Mesenchymal stem cell (in vitro differentiated cells and primary cell): ENCODE measurements around the gene RUSF1.

Experiments
- DNase-seq: peaks from one replicate; pipeline ENCODE4 v3.0.0-alpha.2; 2013
- H2AFZ ChIP-seq: one replicate; pipeline ENCODE4 v1.6.1; 2013; ENCODE audit warnings: low read depth, mild to moderate bottlenecking, control low read depth, inconsistent platforms, low read length, moderate library complexity
- H2AK5ac ChIP-seq: 2 replicates; pipeline ENCODE4 v1.6.1; 2013; ENCODE audit warnings: low read length, moderate library complexity, mild to moderate bottlenecking, inconsistent platforms; ENCODE audit not compliant: severe bottlenecking
- H2BK120ac ChIP-seq: one replicate; pipeline ENCODE4 v1.6.1; 2013; ENCODE audit warnings: low read depth, mild to moderate bottlenecking, inconsistent platforms, low read length, moderate library complexity
- H2BK12ac ChIP-seq, 2 experiments: one replicate each; pipeline ENCODE4 v1.6.1; 2013; ENCODE audit warnings: inconsistent platforms in 2 of 2, low read length in 2 of 2, mild to moderate bottlenecking in 2 of 2, moderate library complexity in 2 of 2, control low read depth in 1 of 2
- H2BK15ac ChIP-seq: one replicate; pipeline ENCODE4 v1.6.1; 2013; ENCODE audit warnings: mild to moderate bottlenecking, low read depth, inconsistent platforms; ENCODE audit not compliant: poor library complexity, severe bottlenecking
- H2BK5ac ChIP-seq: 2 replicates; pipeline ENCODE4 v1.6.1; 2013; ENCODE audit warnings: low read depth, mild to moderate bottlenecking, low read length, control low read depth, inconsistent platforms; ENCODE audit not compliant: poor library complexity, severe bottlenecking
- H3K14ac ChIP-seq, 2 experiments: one replicate each; pipeline ENCODE4 v1.6.1; 2013; ENCODE audit warnings: inconsistent platforms in 2 of 2, low read length in 2 of 2, control low read depth in 1 of 2, mild to moderate bottlenecking in 1 of 2, moderate library complexity in 1 of 2
- H3K18ac ChIP-seq, 2 experiments: one replicate each; pipeline ENCODE4 v1.6.1; 2013; ENCODE audit warnings: inconsistent platforms in 2 of 2, low read length in 2 of 2, control low read depth in 1 of 2, low read depth in 1 of 2, mild to moderate bottlenecking in 1 of 2
- H3K23ac ChIP-seq, 2 experiments: one replicate each; pipeline ENCODE4 v1.6.1; 2013; ENCODE audit warnings: inconsistent platforms in 2 of 2, low read length in 2 of 2, mild to moderate bottlenecking in 2 of 2, moderate library complexity in 2 of 2, control low read depth in 1 of 2
- H3K27ac ChIP-seq: 2 replicates; pipeline ENCODE4 v1.5.1; 2013; ENCODE audit warnings: mild to moderate bottlenecking, moderate library complexity, low read length, control low read depth, inconsistent platforms; ENCODE audit not compliant: poor library complexity, severe bottlenecking
- H3K27me3 ChIP-seq, 2 experiments: 2 replicates each; pipeline versions ENCODE4 v1.6.1 to v1.7.0; 2013; ENCODE audit warnings: low read length in 2 of 2, mild to moderate bottlenecking in 2 of 2, moderate library complexity in 2 of 2, control low read depth in 1 of 2, inconsistent platforms in 1 of 2; ENCODE audit not compliant: control insufficient read depth in 1 of 2, insufficient read depth in 1 of 2
- H3K36me3 ChIP-seq, 2 experiments: 2 replicates each; pipeline versions ENCODE4 v1.6.1 to v1.7.0; 2013; ENCODE audit warnings: low read length in 2 of 2, control low read depth in 1 of 2, inconsistent platforms in 1 of 2, low read depth in 1 of 2, mild to moderate bottlenecking in 1 of 2; ENCODE audit not compliant: insufficient read depth in 2 of 2, control insufficient read depth in 1 of 2
- H3K4ac ChIP-seq, 2 experiments: one replicate each; pipeline ENCODE4 v1.6.1; 2013; ENCODE audit warnings: inconsistent platforms in 2 of 2, low read length in 2 of 2, mild to moderate bottlenecking in 2 of 2, moderate library complexity in 2 of 2, control low read depth in 1 of 2, low read depth in 1 of 2
- H3K4me1 ChIP-seq: 2 replicates; pipeline ENCODE4 v1.6.1; 2013; ENCODE audit warnings: low read depth, low read length, control low read depth; ENCODE audit not compliant: control insufficient read depth, insufficient read depth
- H3K4me2 ChIP-seq: 2 replicates; pipeline ENCODE4 v1.6.1; 2013; ENCODE audit warnings: low read length, mild to moderate bottlenecking, inconsistent platforms; ENCODE audit not compliant: poor library complexity, severe bottlenecking
- H3K4me3 ChIP-seq, 2 experiments: 2 replicates each; pipeline versions ENCODE4 v1.5.1 to v1.7.0; 2013; ENCODE audit warnings: low read length in 2 of 2, mild to moderate bottlenecking in 2 of 2, control low read depth in 1 of 2, low read depth in 1 of 2; ENCODE audit not compliant: insufficient read depth in 1 of 2
- H3K79me1 ChIP-seq: replicated peaks from 2 replicates; pipeline ENCODE4 v1.6.1; 2013; ENCODE audit warnings: mild to moderate bottlenecking, control low read depth, low read length, inconsistent platforms; ENCODE audit not compliant: poor library complexity, severe bottlenecking
- H3K9ac ChIP-seq: 2 replicates; pipeline ENCODE4 v1.7.0; 2013; ENCODE audit warnings: mild to moderate bottlenecking, low read length, moderate library complexity
- H3K9me3 ChIP-seq: 2 replicates; pipeline ENCODE4 v1.7.0; 2013; ENCODE audit warnings: mild to moderate bottlenecking, low read length; ENCODE audit not compliant: control insufficient read depth
- H4K8ac ChIP-seq: one replicate; pipeline ENCODE4 v1.6.1; 2013; ENCODE audit warnings: inconsistent platforms, mild to moderate bottlenecking, low read length, moderate library complexity
- H4K91ac ChIP-seq: one replicate; pipeline ENCODE4 v1.6.1; 2013; ENCODE audit warnings: mild to moderate bottlenecking, low read length, inconsistent platforms
- WGBS: methylation state at CpG from one replicate; pipeline ENCODE4 v1.1.7; 2013; ENCODE audit warnings: mixed read lengths; 5-methylcytosine and 5-hydroxymethylcytosine counted together

The RUSF1 gene

GRCh38 chr16:31479751-31480150, 28.4 kb downstream of the RUSF1 start:
- Histone ChIP-seq H2AK5ac (no peak overlapping the region), H2BK15ac (no peak overlapping the region), H4K91ac (no peak overlapping the region), H3K79me1 (peaks cover 13% of the 10 kb centered on the region), H3K9me3 (no peaks in the 10 kb centered on the region), H2BK5ac (no peak overlapping the region), H3K4me1 (peaks cover 32% of the 10 kb centered on the region), H2BK12ac (no peak overlapping the region), H2BK120ac (no peak overlapping the region), H3K14ac (no peak overlapping the region), H3K4ac (no peak overlapping the region), H2AFZ (no peak overlapping the region), H3K27ac (no peak overlapping the region), H3K18ac (no peak overlapping the region), H3K27me3 (peaks cover 0 to 28% of the 10 kb centered on the region in 2 experiments), H3K23ac (peak overlapping the region in 1 of 2 experiments; percentile 43), H3K4me3 (no peak overlapping the region), H3K36me3 (peaks cover 38 to 44% of the 10 kb centered on the region in 2 experiments), H4K8ac (no peak overlapping the region), H3K4me2 (no peak overlapping the region), H3K9ac (no peak overlapping the region)
- WGBS: 93% methylated on average over 9 of the region's 9 CpGs
- DNase-seq: no peak

- H3K14ac ChIP-seq: no peak overlapping the region
- peaks cover 0 to 23% of the 10 kb centered on the region in 2 experiments for H3K27me3 ChIP-seq
- no peak overlapping the region for H3K27ac ChIP-seq
- H3K36me3 ChIP-seq: peaks cover 43 to 52% of the 10 kb centered on the region in 2 experiments
- DNase-seq: no peak
- no peak overlapping the region for H2AFZ ChIP-seq
- H2AK5ac ChIP-seq: no peak overlapping the region
- H3K23ac ChIP-seq: no peak overlapping the region
- H4K91ac ChIP-seq: no peak overlapping the region
- H3K9ac ChIP-seq: no peak overlapping the region
- H3K4me2 ChIP-seq: no peak overlapping the region
- no peak overlapping the region for H2BK5ac ChIP-seq
- H2BK120ac ChIP-seq: no peak overlapping the region
- no peak overlapping the region for H3K18ac ChIP-seq
- peaks cover 28% of the 10 kb centered on the region for H3K4me1 ChIP-seq
- H3K79me1 ChIP-seq: peaks cover 13% of the 10 kb centered on the region
- no peak overlapping the region for H3K4me3 ChIP-seq
- H3K4ac ChIP-seq: no peak overlapping the region
- no peak overlapping the region for H4K8ac ChIP-seq
- H2BK15ac ChIP-seq: no peak overlapping the region
- 93% methylated on average over 3 of the region's 3 CpGs for WGBS
- H2BK12ac ChIP-seq: no peak overlapping the region
- no peaks in the 10 kb centered on the region for H3K9me3 ChIP-seq
Observed at GRCh38 chr16:31478956-31479355, 29.2 kb downstream of the RUSF1 start.

- Histone ChIP-seq H3K4me3 (no peak overlapping the region), H3K4ac (peak overlapping the region; percentile 3 to 17), H3K9ac (no peak overlapping the region), H3K14ac (no peak overlapping the region), H2AK5ac (no peak overlapping the region), H3K79me1 (peaks cover 13% of the 10 kb centered on the region), H2BK120ac (no peak overlapping the region), H4K91ac (no peak overlapping the region), H3K4me2 (no peak overlapping the region), H2AFZ (no peak overlapping the region), H4K8ac (peak overlapping the region; percentile 3), H3K18ac (peak overlapping the region in 1 of 2 experiments; percentile 75), H2BK12ac (peak overlapping the region in 1 of 2 experiments; percentile 30), H3K27me3 (peaks cover 0 to 14% of the 10 kb centered on the region in 2 experiments), H3K23ac (no peak overlapping the region), H3K36me3 (peaks cover 51 to 59% of the 10 kb centered on the region in 2 experiments), H2BK5ac (no peak overlapping the region), H3K9me3 (no peaks in the 10 kb centered on the region), H3K27ac (no peak overlapping the region), H2BK15ac (no peak overlapping the region), H3K4me1 (peaks cover 25% of the 10 kb centered on the region)
- WGBS: 49% methylated on average over 66 of the region's 67 CpGs
- DNase-seq: no peak
Observed at GRCh38 chr16:31477220-31478216, 30.7 kb downstream of the RUSF1 start.
